ENCODE measurements around the gene IL22. TPM values are rescaled to one million over a fixed set of nuclear protein-coding genes. Genes with fewer than 3 reads are reported as not detected.

IL22 gene
- total RNA-seq, 1 donor from 2014 or later, result not detected

DNA sequence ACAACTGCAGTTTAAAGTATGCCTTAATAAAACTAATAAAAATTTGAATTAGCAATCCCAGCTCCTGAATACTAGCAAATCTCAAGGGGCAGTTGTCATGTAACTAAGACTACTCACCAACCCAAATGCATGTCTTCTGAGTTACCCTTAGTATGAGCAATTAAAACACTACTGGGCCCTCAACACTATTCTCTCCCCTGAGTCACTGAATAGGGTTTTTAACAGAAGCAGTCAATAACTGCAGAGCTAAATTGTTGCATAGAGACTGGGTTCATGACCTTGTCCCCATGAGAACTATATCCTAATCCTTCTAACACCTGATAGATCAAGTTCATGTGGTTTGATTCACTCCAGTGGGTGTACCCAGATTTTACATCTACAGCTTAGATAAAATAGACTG, 39.9 kb upstream of the IL22 start:
- DNase-seq (ENCODE audit: low read depth) (no peak), FAIRE-seq (no peak)
- TF ChIP-seq EZH2 (IDR thresholded peaks at IDR 0.05; ENCODE audit: insufficient read depth, low read length), result no peak
- TF ChIP-seq, protein P1, sequence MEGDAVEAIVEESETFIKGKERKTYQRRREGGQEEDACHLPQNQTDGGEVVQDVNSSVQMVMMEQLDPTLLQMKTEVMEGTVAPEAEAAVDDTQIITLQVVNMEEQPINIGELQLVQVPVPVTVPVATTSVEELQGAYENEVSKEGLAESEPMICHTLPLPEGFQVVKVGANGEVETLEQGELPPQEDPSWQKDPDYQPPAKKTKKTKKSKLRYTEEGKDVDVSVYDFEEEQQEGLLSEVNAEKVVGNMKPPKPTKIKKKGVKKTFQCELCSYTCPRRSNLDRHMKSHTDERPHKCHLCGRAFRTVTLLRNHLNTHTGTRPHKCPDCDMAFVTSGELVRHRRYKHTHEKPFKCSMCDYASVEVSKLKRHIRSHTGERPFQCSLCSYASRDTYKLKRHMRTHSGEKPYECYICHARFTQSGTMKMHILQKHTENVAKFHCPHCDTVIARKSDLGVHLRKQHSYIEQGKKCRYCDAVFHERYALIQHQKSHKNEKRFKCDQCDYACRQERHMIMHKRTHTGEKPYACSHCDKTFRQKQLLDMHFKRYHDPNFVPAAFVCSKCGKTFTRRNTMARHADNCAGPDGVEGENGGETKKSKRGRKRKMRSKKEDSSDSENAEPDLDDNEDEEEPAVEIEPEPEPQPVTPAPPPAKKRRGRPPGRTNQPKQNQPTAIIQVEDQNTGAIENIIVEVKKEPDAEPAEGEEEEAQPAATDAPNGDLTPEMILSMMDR (IDR thresholded peaks at IDR 0.05; ENCODE audit: insufficient read depth, low read depth, low read length), result no peak
- H3K36me3 ChIP-seq (ENCODE audit: insufficient read depth, low read length), result no peaks in the 10 kb centered on the region
- Mint-ChIP-seq H3K4me1 (ENCODE audit: low read depth, unreplicated experiment) (no peaks in the 10 kb centered on the region), H3K27ac (ENCODE audit: unreplicated experiment) (no peak overlapping the region), H3K9me3 (ENCODE audit: unreplicated experiment) (no peaks in the 10 kb centered on the region), H3K36me3 (ENCODE audit: low read depth, unreplicated experiment) (peaks cover 2% of the 10 kb centered on the region), H3K27me3 (ENCODE audit: low read depth, unreplicated experiment) (no peaks in the 10 kb centered on the region), H3K4me3 (ENCODE audit: unreplicated experiment) (no peak overlapping the region)
- H3K4me2 ChIP-seq (ENCODE audit: low read length), result no peak overlapping the region
- H4K20me1 ChIP-seq (ENCODE audit: insufficient read depth, low read length), result no peaks in the 10 kb centered on the region
- H3K27ac ChIP-seq (ENCODE audit: low read depth, low read length), result no peak overlapping the region
- H3K79me2 ChIP-seq (ENCODE audit: insufficient read depth, low read length), result no peaks in the 10 kb centered on the region
- H3K4me1 ChIP-seq (ENCODE audit: insufficient read depth, low read length), result no peaks in the 10 kb centered on the region
- H2AFZ ChIP-seq (ENCODE audit: low read depth, low read length), result no peak overlapping the region
- H3K9me3 ChIP-seq (ENCODE audit: insufficient read depth, low read depth, low read length), result no peaks in the 10 kb centered on the region
- H3K4me3 ChIP-seq (ENCODE audit: insufficient read depth, low read depth, low read length), result no peak overlapping the region
- H3K27me3 ChIP-seq (ENCODE audit: insufficient read depth, low read length), result no peaks in the 10 kb centered on the region
- H3K9ac ChIP-seq (ENCODE audit: low read length), result no peak overlapping the region

- Histone ChIP-seq H3K36me3 (ENCODE audit: insufficient read depth, low read length) (no peaks in the 10 kb centered on the region), H4K20me1 (ENCODE audit: insufficient read depth, low read length) (no peaks in the 10 kb centered on the region), H3K4me1 (ENCODE audit: insufficient read depth, low read length) (no peaks in the 10 kb centered on the region), H3K27me3 (ENCODE audit: insufficient read depth, low read length) (no peaks in the 10 kb centered on the region), H2AFZ (ENCODE audit: low read depth, low read length) (no peak overlapping the region), H3K79me2 (ENCODE audit: insufficient read depth, low read length) (no peaks in the 10 kb centered on the region), H3K9ac (ENCODE audit: low read length) (no peak overlapping the region), H3K4me2 (ENCODE audit: low read length) (no peak overlapping the region), H3K4me3 (ENCODE audit: insufficient read depth, low read depth, low read length) (no peak overlapping the region), H3K9me3 (ENCODE audit: insufficient read depth, low read depth, low read length) (no peaks in the 10 kb centered on the region), H3K27ac (ENCODE audit: low read depth, low read length) (no peak overlapping the region)
- Mint-ChIP-seq H3K4me3 (ENCODE audit: unreplicated experiment) (no peak overlapping the region), H3K4me1 (ENCODE audit: low read depth, unreplicated experiment) (no peaks in the 10 kb centered on the region), H3K9me3 (ENCODE audit: unreplicated experiment) (no peaks in the 10 kb centered on the region), H3K36me3 (ENCODE audit: low read depth, unreplicated experiment) (no peaks in the 10 kb centered on the region), H3K27ac (ENCODE audit: unreplicated experiment) (no peak overlapping the region), H3K27me3 (ENCODE audit: low read depth, unreplicated experiment) (no peaks in the 10 kb centered on the region)
- TF ChIP-seq, protein P1 (IDR thresholded peaks at IDR 0.05; ENCODE audit: insufficient read depth, low read depth, low read length), result no peak
- TF ChIP-seq EZH2 (IDR thresholded peaks at IDR 0.05; ENCODE audit: insufficient read depth, low read length), result no peak
- DNase-seq (ENCODE audit: low read depth) (peak; percentile 39), FAIRE-seq (no peak)
Observed at GRCh38 chr12:68292151-68292943, 38.9 kb upstream of the IL22 start.

- Mint-ChIP-seq H3K4me1 (ENCODE audit: low read depth, unreplicated experiment) (no peaks in the 10 kb centered on the region), H3K27ac (ENCODE audit: unreplicated experiment) (no peak overlapping the region), H3K9me3 (ENCODE audit: unreplicated experiment) (no peaks in the 10 kb centered on the region), H3K4me3 (ENCODE audit: unreplicated experiment) (no peak overlapping the region), H3K36me3 (ENCODE audit: low read depth, unreplicated experiment) (no peaks in the 10 kb centered on the region), H3K27me3 (ENCODE audit: low read depth, unreplicated experiment) (no peaks in the 10 kb centered on the region)
- Histone ChIP-seq H3K4me3 (ENCODE audit: insufficient read depth, low read depth, low read length) (no peak overlapping the region), H3K4me1 (ENCODE audit: insufficient read depth, low read length) (no peaks in the 10 kb centered on the region), H3K79me2 (ENCODE audit: insufficient read depth, low read length) (no peaks in the 10 kb centered on the region), H3K27me3 (ENCODE audit: insufficient read depth, low read length) (no peaks in the 10 kb centered on the region), H3K36me3 (ENCODE audit: insufficient read depth, low read length) (no peaks in the 10 kb centered on the region), H4K20me1 (ENCODE audit: insufficient read depth, low read length) (no peaks in the 10 kb centered on the region), H2AFZ (ENCODE audit: low read depth, low read length) (no peak overlapping the region), H3K9me3 (ENCODE audit: insufficient read depth, low read depth, low read length) (no peaks in the 10 kb centered on the region), H3K27ac (ENCODE audit: low read depth, low read length) (no peak overlapping the region), H3K9ac (ENCODE audit: low read length) (no peak overlapping the region), H3K4me2 (ENCODE audit: low read length) (no peak overlapping the region)
- TF ChIP-seq, protein P1 (IDR thresholded peaks at IDR 0.05; ENCODE audit: insufficient read depth, low read depth, low read length), result no peak
- no peak for TF ChIP-seq EZH2 (IDR thresholded peaks at IDR 0.05; ENCODE audit: insufficient read depth, low read length)
- FAIRE-seq (no peak), DNase-seq (ENCODE audit: low read depth) (no peak)
Observed at GRCh38 chr12:68291396-68292036, 38.1 kb upstream of the IL22 start.
